Activated CD4-positive, alpha-beta T cell treated with anti-CD3 and anti-CD28 coated beads for 36 hours (primary cell): ENCODE results near the gene MRPL23. TPM values are rescaled to one million over a fixed set of nuclear protein-coding genes. Genes with fewer than 3 reads are reported as not detected.
"Not testable (repeated sequence)": the region's sequence is repeated elsewhere in the genome, so short reads cannot be mapped to it uniquely, and the experiment has no call there.

Experiments
- ATAC-seq: fragments of 200-7000 bp; cut with Tn5 transposase; one replicate; pipeline ENCODE4 v1.10.0; 2021; ENCODE audit warnings: mild to moderate bottlenecking, moderate library complexity
- CTCF ChIA-PET: fragments of 350-600 bp; sonication (Branson Sonifier 250); formaldehyde crosslinking; loops from one replicate; lab custom pipeline; 2021; ENCODE audit warnings: antibody characterized with exemption; lab: Charles Lee
- POLR2A ChIA-PET: fragments of 350-600 bp; sonication (Branson Sonifier 250); formaldehyde crosslinking; loops from one replicate; lab custom pipeline; 2021; ENCODE audit warnings: antibody characterized with exemption, inconsistent platforms; lab: Charles Lee
- DNase-seq: peaks from one replicate; pipeline ENCODE4 v3.0.0-alpha.2; 2020
- H3K27ac Mint-ChIP-seq: one replicate; pipeline ENCODE4 v1.8.0; 2021; ENCODE audit warnings: mixed read lengths
- H3K27me3 Mint-ChIP-seq: one replicate; pipeline ENCODE4 v1.8.0; 2021; ENCODE audit warnings: mixed read lengths
- H3K36me3 Mint-ChIP-seq: one replicate; pipeline ENCODE4 v1.8.0; 2021; ENCODE audit warnings: low read depth, mixed read lengths
- H3K4me1 Mint-ChIP-seq: one replicate; pipeline ENCODE4 v1.8.0; 2021; ENCODE audit warnings: mixed read lengths
- H3K4me3 Mint-ChIP-seq: one replicate; pipeline ENCODE4 v1.8.0; 2021; ENCODE audit warnings: mild to moderate bottlenecking, moderate library complexity, mixed read lengths
- H3K9me3 Mint-ChIP-seq: one replicate; pipeline ENCODE4 v1.8.0; 2021; ENCODE audit warnings: low read depth, mixed read lengths
- intact Hi-C, 2 experiments: fragments of 100-400 bp; cut with DNase I in 1 of 2; cut with micrococcal nuclease in 1 of 2; formaldehyde crosslinking; loops; one replicate each; pipeline versions ENCODE4 v1.14.2 to v1.15.1; 2022 to 2024; cut with DNase I, micrococcal nuclease
- total RNA-seq, 2 experiments: library from RNA; stranded (reverse); gene quantifications; one replicate each; pipeline ENCODE4 v1.2.3, GENCODE V29; 2021

The MRPL23 gene
- total RNA-seq, 2 experiments from 2014 or later = 106 to 137 TPM

GRCh38 chr11:1936072-1936780 is 10.9 kb upstream of the MRPL23 start:
- intact Hi-C loops = no loop called here
- no peak for ATAC-seq
- H3K27me3 Mint-ChIP-seq = peaks cover 9% of the 10 kb centered on the region

GRCh38 chr11:1936781-1937615 is 10.1 kb upstream of the MRPL23 start:
- intact Hi-C loops = no loop called here
- peaks cover 5% of the 10 kb centered on the region for H3K27me3 Mint-ChIP-seq
- H3K9me3 Mint-ChIP-seq = no peaks in the 10 kb centered on the region
- CTCF ChIA-PET = interaction anchor here (1.0 kb wide), 1 partner anchor 31 kb away, joined by 3 read pairs; no protein-coding TSS in a partner anchor
- DNase-seq = peak; percentile 3
- no peak overlapping the region for H3K4me3 Mint-ChIP-seq
- POLR2A ChIA-PET = no interaction called here
- no peaks in the 10 kb centered on the region for H3K36me3 Mint-ChIP-seq
- peaks cover 9% of the 10 kb centered on the region for H3K4me1 Mint-ChIP-seq
- ATAC-seq = no peak
- no peak overlapping the region for H3K27ac Mint-ChIP-seq

More at GRCh38 chr11:1936072-1936780, 10.9 kb upstream of the MRPL23 start:
- no peaks in the 10 kb centered on the region for H3K36me3 Mint-ChIP-seq
- H3K4me1 Mint-ChIP-seq = peaks cover 9% of the 10 kb centered on the region
- H3K27ac Mint-ChIP-seq = no peak overlapping the region
- H3K9me3 Mint-ChIP-seq = no peaks in the 10 kb centered on the region
- H3K4me3 Mint-ChIP-seq = no peak overlapping the region
- peak; percentile 2 for DNase-seq
- ChIA-PET CTCF (no interaction called here), POLR2A (no interaction called here)

GRCh38 chr11:1937616-1938342 is 9.4 kb upstream of the MRPL23 start:
- Mint-ChIP-seq H3K4me1 (peaks cover 9% of the 10 kb centered on the region), H3K27ac (no peak overlapping the region), H3K4me3 (no peak overlapping the region), H3K9me3 (no peaks in the 10 kb centered on the region), H3K27me3 (peaks cover 3% of the 10 kb centered on the region), H3K36me3 (no peaks in the 10 kb centered on the region)
- ChIA-PET CTCF (interaction anchor here (0.6 to 1.0 kb wide), 3 partner anchors 31 to 105 kb away, joined by 3 read pairs; no protein-coding TSS in a partner anchor), POLR2A (no interaction called here)
- no peak for ATAC-seq
- intact Hi-C loops = loop anchor here in 1 of 2 experiments (1.0 kb wide), 1 partner anchor 22 kb away; no protein-coding TSS in a partner anchor
- DNase-seq = peak; percentile 3

GRCh38 chr11:1938343-1939005 is 8.7 kb upstream of the MRPL23 start:
- H3K9me3 Mint-ChIP-seq = no peaks in the 10 kb centered on the region
- H3K27ac Mint-ChIP-seq = no peak overlapping the region
- no peaks in the 10 kb centered on the region for H3K27me3 Mint-ChIP-seq
- intact Hi-C loops = loop anchor here (1.0 kb wide), 2 partner anchors 23 to 44 kb away; no protein-coding TSS in a partner anchor
- DNase-seq (peak; percentile 3), ATAC-seq (no peak)
- ChIA-PET CTCF (interaction anchor here (0.6 kb wide), 3 partner anchors 32 to 106 kb away, joined by 3 read pairs; no protein-coding TSS in a partner anchor), POLR2A (no interaction called here)
- H3K4me3 Mint-ChIP-seq = no peak overlapping the region
- no peaks in the 10 kb centered on the region for H3K36me3 Mint-ChIP-seq
- H3K4me1 Mint-ChIP-seq = peaks cover 9% of the 10 kb centered on the region

- intact Hi-C loops = loop anchor here (1.0 kb wide), 1 partner anchor 45 kb away; no protein-coding TSS in a partner anchor
- no peaks in the 10 kb centered on the region for H3K27me3 Mint-ChIP-seq
- no peak overlapping the region for H3K4me3 Mint-ChIP-seq
- ChIA-PET CTCF (interaction anchor here (0.6 kb wide), 1 partner anchor 34 kb away, joined by 3 read pairs; no protein-coding TSS in a partner anchor), POLR2A (no interaction called here)
- DNase-seq (peak; percentile 12), ATAC-seq (no peak)
- H3K36me3 Mint-ChIP-seq = no peaks in the 10 kb centered on the region
- no peaks in the 10 kb centered on the region for H3K9me3 Mint-ChIP-seq
- peaks cover 9% of the 10 kb centered on the region for H3K4me1 Mint-ChIP-seq
- no peak overlapping the region for H3K27ac Mint-ChIP-seq
These were observed 8.0 kb upstream of the MRPL23 start for GRCh38 chr11:1939006-1939625.

- H3K27me3 Mint-ChIP-seq, POLR2A ChIA-PET, H3K36me3 Mint-ChIP-seq, CTCF ChIA-PET, H3K4me1 Mint-ChIP-seq, H3K9me3 Mint-ChIP-seq, H3K4me3 Mint-ChIP-seq, ATAC-seq: not testable (repeated sequence)
- intact Hi-C loops = loop anchor here (1.0 kb wide), 1 partner anchor 45 kb away; no protein-coding TSS in a partner anchor
- H3K27ac Mint-ChIP-seq = peak overlapping the region; percentile 43
- peak; percentile 6 for DNase-seq
These were observed 7.3 kb upstream of the MRPL23 start for GRCh38 chr11:1939788-1940187.

- Mint-ChIP-seq H3K4me3 (no peak overlapping the region), H3K36me3 (no peaks in the 10 kb centered on the region), H3K27ac (no peak overlapping the region), H3K9me3 (no peaks in the 10 kb centered on the region), H3K27me3 (no peaks in the 10 kb centered on the region), H3K4me1 (peaks cover 9% of the 10 kb centered on the region)
- intact Hi-C loops = no loop called here
- ATAC-seq = no peak
- ChIA-PET POLR2A (interaction anchor here (0.6 kb wide), 1 partner anchor 478 kb away, joined by 3 read pairs; no protein-coding TSS in a partner anchor), CTCF (interaction anchor here (0.7 kb wide), 1 partner anchor 680 kb away, joined by 3 read pairs; no protein-coding TSS in a partner anchor)
- peak; percentile 5 for DNase-seq
These were observed 4.4 kb upstream of the MRPL23 start for GRCh38 chr11:1942558-1943260.

GRCh38 chr11:1943576-1943975 is 3.6 kb upstream of the MRPL23 start:
- Mint-ChIP-seq H3K27ac (no peak overlapping the region), H3K4me1 (peaks cover 9% of the 10 kb centered on the region), H3K9me3 (no peaks in the 10 kb centered on the region), H3K36me3 (no peaks in the 10 kb centered on the region), H3K4me3 (no peak overlapping the region), H3K27me3 (no peaks in the 10 kb centered on the region)
- ChIA-PET CTCF (interaction anchor here (0.7 kb wide), 1 partner anchor 681 kb away, joined by 3 read pairs; no protein-coding TSS in a partner anchor), POLR2A (no interaction called here)
- intact Hi-C loops = no loop called here
- ATAC-seq (no peak), DNase-seq (peak; percentile 6)

GRCh38 chr11:1943977-1944376 is 3.2 kb upstream of the MRPL23 start:
- ATAC-seq (no peak), DNase-seq (peak; percentile 13)
- no peaks in the 10 kb centered on the region for H3K27me3 Mint-ChIP-seq
- ChIA-PET POLR2A (no interaction called here), CTCF (no interaction called here)
- H3K36me3 Mint-ChIP-seq = no peaks in the 10 kb centered on the region
- H3K4me1 Mint-ChIP-seq = peaks cover 9% of the 10 kb centered on the region
- no peaks in the 10 kb centered on the region for H3K9me3 Mint-ChIP-seq
- intact Hi-C loops = no loop called here
- no peak overlapping the region for H3K4me3 Mint-ChIP-seq
- H3K27ac Mint-ChIP-seq = no peak overlapping the region
